ENCODE data around the gene HSP90B1.

The HSP90B1 gene

GRCh38 chr12:103930787-103931735 lies 851 bp downstream of the HSP90B1 start:
- DNase-seq = no peak

DNA sequence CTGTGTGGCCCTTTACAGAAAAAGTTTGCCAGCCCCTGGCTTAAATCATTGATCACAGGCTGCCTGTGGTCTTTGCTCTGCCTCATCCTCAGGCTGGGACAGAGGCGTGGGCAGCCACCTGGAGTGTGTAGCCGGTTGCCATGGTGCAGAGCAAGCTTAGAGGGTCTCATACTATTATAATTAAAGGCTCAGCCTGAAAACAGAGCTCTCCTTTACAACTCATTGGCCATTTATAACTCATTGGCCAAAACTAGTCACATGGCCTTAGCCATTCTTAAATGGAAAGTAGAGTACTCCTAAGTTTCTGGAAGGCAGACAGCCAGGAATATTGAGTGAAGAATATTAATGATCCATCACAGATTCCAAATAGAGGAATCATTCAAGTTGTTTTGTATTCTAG lies 3.0 kb downstream of the HSP90B1 start:
- DNase-seq = no peak

DNA sequence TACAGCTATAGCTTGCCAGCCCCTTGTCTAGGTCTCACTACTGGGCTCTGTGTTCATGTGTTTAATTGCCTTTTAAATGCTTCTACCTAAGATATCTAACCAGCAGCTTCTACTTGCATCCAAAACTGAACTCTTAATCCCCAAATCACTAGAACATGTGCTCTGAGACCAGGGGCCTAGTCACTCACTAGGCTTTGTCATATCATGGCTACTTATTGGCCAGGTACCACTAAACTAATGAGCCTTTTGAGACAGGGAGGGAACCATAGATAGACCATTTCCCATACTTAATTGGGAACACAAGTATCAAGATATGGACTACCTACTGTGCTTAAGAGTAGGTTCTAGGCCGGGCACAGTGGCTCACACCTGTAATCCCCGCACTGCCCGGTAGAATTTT lies 6.5 kb downstream of the HSP90B1 start:
- DNase-seq = no peak

DNA sequence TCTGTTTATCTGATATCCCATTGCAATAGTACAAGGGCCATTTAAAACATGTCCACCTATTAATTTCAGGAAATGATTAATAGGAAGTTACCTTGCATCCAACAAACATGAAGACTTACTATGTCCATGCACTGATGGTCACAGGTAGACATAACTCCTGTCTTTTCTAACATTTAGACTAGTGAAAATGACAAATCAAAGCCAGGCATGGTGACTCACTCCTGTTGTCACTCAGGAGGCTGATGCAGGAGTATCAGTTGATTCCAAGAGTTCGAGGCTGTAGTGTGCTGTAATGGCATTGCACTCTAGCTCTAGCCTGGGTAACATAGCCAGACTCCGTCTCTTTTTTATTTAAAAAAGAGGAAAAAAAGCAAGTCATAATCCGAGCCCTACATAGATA lies 14.8 kb downstream of the HSP90B1 start:
- no peak for DNase-seq

DNA sequence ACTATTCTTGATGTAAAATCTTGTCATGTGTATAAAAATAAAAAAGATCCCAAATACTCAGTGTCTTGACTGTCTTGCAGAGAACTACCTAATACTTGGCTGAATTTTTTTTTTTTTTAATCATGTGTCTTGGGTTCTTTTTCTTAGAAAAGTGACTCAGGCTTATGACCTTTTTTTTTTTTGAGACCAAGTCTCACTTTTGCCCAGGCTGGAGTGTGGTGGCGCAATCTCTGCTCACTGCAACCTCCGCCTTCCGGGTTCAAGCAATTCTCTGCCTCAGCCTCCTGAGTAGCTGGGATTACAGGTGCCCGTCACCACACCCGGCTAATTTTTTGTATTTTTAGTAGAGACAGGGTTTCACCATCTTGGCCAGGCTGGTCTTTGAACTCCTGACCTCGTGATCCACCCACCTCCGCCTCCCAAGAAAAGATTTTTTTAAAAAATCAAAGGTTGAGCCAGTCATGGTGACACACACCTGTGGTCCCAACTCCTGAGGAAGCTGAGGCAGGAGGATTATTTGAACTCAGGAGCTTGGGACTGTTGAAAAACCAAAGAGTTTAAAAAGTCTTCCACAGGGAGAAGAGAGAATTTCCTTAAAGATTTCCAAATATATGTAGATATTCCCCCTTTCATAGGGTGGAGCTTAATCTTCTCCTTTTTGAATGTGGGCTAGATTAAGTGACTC lies 17.8 kb downstream of the HSP90B1 start:
- DNase-seq = no peak

DNA sequence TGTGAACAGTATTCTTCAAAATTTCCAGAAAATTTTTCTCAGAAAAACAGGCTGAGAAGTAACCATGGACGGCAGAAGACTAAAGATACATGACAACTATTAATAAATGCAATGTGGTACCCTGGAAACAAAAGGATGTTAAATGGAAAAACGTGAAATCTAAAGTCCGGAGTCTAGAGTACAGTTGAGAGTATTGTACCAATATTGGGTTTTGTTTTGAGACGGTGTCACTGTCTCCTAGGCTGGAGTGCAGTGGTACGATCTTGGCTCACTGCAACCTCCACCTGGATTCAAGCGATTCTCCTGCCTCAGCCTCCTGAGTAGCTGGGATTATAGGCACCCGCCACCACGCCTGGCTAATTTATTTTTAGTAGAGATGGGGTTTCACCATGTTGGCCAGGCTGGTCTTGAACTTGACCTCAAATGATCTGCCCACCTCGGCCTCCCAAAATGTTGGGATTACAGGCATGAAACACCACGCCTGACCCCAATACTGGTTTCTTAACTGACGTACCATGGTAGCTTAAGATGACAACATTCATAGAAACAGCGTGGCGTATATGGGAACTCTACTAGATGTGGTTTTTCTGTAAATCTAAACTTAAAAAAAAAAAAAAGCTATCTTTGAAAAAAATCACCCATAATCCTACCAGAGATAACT lies 18.7 kb downstream of the HSP90B1 start:
- no peak for DNase-seq

- DNase-seq = no peak
Observed at GRCh38 chr12:103952497-103952896, 22.3 kb downstream of the HSP90B1 start.

- no peak for DNase-seq
Observed at GRCh38 chr12:103955811-103956508, 25.8 kb downstream of the HSP90B1 start.

GRCh38 chr12:103956509-103957027 lies 26.4 kb downstream of the HSP90B1 start:
- no peak for DNase-seq

- no peak for DNase-seq
Observed at GRCh38 chr12:103957865-103958388, 27.7 kb downstream of the HSP90B1 start.

DNA sequence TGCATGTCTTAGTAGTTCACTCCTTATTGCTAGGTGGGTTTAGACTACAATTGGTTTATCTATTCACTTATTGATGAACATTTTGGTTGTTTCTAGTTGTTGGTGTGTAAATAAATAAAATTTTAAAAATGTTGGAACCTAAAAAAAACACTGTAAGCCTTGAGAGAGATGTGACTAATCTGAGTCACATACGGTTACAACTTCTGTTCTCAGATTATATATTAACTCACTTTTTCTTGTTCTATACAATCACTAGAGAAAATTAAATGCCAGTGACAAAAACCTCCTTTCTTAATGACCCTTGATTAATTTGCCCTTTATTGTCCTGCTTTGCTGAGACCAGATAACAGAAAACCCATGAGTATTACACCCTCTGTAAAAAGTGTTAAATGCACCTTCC lies 28.4 kb downstream of the HSP90B1 start:
- DNase-seq = no peak

- DNase-seq = no peak
Observed at GRCh38 chr12:103960616-103961227, 30.5 kb downstream of the HSP90B1 start.

DNA sequence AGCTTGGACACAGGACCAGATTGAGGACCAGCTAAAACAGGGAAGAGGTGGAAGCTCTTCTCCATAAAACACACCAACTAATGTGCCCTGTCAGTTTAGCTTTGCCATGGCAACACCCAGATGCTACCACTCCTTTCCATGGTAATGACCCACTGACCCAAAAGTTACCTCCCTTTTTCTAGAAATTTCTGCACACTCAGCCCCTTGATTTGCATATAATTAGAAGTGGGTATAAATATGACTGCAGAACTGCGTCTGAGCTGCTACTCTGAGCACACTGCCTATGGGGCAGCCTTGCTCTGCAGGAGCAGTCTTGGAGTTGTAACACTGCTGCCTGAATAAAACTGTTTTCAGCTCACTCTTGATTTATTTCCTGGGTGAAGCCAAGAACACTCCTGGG lies 32.3 kb downstream of the HSP90B1 start:
- no peak for DNase-seq

DNA sequence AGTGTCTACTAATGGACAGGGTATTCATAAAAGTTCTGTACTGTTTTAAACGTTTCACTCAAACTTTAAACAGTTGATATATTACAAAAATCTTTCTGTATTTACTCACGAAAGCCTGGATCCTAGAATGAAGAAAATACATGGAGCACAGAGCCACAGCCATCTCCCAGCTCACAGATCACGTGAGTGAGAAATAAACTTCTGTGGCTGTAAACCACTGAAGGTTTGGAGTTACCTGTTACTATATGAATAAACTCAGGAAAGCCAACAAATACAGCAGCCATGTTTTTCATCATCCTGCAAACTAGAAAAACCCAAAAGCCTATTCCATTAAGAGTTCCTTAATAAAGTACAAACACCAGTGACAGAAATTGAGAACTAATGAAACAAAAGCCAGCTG lies 34.6 kb downstream of the HSP90B1 start:
- no peak for DNase-seq

GRCh38 chr12:103965255-103965589 lies 35.0 kb downstream of the HSP90B1 start:
- DNase-seq = no peak

GRCh38 chr12:103965590-103966504 lies 35.6 kb downstream of the HSP90B1 start, which contains the start of gene TDG:
Gene TDG (plus strand): TSS chr12:103965872. CDS start chr12:103966038, 166 bp downstream.
- DNase-seq = peak; percentile 96

DNA sequence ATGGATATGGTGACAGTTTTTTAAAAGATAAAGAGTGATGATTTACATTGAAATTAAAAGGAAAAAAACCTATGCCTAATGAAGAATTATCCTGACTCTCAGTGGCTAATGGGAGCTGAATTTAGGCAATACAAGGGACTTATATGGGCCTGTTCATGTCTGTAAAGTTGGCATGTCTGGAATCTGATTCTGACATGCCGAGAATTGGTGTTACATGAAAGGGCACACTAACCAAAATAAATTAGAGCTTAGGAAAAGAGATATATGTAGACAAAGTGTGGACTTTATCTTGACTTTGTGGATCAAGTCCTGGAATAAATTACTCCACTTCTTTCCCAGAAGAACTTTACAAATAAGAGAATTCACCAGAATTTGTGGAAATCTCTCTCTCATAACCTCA lies 36.5 kb downstream of the HSP90B1 start:
- DNase-seq = no peak

DNA sequence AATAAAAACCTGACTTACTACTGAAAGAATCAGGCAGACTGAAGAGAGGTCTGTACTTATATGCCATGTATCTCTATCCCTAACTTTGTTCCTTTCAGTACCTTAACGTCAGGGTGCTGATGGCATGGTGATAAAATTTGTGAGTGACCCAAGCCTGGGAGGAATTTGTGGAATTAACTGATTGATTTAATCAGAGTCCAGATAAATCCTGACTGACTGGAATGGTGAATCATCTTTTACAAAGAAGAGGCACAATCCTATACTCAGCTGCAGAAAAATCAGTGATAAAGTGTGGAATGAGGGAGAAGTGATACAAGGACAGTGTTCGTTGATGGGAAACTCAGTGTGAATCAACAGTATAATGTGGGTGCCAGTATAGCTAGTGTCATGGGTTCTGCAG lies 39.2 kb downstream of the HSP90B1 start:
- no peak for DNase-seq

DNA sequence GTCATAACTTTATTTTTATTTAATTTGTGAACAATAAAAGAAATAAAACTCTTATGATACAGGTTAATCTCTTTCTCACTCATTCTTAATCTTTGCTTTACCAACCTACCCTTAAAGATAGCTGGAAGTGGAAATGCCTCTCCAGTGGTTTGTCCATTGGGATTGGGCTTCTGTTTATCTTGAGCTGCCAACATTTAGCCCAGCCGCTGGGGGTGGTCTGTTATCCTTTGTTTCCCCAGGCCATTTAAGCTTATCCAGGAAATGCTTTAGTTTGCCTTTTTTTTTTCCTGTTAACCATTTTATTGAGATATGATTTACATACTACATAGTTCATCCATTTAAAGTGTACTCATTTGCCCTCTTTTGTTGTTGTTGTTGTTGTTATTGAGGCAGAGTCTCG lies 43.7 kb downstream of the HSP90B1 start:
- DNase-seq = no peak

DNA sequence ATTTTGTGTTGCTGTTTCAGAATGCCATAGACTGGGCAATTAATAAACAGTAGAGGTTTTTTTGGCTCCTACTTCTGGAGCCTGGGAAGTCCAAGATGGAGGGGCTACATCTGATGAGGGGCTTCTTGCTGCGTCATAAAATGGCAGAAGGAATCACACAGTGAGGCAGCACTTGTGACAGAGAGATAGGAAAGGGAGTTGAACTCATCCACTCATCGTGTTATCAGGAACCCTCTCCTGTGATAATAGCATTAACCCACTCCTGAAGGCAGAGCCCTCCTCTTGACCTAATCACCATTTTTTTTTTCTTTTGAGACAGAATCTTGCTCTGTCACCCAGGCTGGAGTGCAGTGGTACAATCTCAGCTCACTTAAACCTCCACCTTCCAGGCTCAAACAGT lies 45.2 kb downstream of the HSP90B1 start:
- DNase-seq = no peak

DNA sequence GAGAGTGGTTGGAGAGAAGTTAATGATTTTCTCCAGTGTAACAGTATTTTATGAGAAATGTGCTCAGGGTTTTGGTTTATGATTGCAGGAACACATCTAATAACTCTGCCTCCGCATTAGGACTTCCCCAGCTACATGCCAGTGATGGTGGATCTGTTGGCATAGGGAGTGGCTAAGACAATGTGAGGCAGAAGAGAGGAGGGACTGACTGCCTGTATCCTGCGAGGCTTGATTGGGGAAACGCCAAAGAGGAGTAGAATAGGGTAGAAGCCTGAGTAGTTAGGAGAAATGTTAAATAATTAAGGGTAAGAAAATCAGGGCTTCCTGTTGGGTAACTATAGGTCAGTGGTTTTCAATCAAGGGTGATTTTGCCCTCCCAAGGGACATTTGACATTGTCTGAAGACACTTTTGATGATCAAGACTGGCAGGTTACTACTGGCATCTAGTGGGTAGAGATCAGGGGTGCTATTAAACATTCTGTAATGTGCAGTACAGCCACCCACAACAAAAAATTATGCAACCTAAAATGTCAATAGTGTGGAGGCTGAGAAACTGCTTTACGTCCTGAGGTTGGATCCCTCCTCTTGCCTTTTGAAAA lies 48.3 kb downstream of the HSP90B1 start:
- DNase-seq = no peak

Measured in NCI-H1694 treated with DMSO at 0.1 percent for 48 hours (cell line).